ENCODE results near the gene RPL6. TPM values are rescaled to one million over a fixed set of nuclear protein-coding genes. Genes with fewer than 3 reads are reported as not detected.

The RPL6 gene
- total and polyA plus RNA-seq, 9 of the 15 experiments (the other 6 are each of a cell fraction or from before 2014, with no cell fraction given): 1,519 to 3,103 (median 2,396) TPM

DNA sequence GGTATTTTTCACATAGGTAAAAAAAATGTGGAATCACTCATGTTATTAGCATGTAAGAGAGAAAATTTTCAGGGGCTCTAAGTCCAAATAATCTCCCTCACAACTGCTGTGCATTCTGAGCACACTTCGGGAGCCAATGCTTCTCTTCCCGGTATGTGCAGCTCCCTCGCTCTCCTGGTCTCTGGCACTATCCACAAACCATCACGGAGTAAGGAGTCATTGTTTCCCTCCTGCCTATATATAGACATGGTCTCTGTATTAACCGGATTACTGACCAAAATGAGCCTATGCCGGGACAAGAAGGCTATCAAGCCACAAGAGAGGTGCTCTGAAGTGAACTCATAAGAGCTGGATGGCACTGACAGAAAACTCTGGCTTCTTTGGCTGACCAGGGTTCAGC lies 40.5 kb downstream of the RPL6 start:
- no peak for FAIRE-seq
- TF ChIP-seq, protein P1, sequence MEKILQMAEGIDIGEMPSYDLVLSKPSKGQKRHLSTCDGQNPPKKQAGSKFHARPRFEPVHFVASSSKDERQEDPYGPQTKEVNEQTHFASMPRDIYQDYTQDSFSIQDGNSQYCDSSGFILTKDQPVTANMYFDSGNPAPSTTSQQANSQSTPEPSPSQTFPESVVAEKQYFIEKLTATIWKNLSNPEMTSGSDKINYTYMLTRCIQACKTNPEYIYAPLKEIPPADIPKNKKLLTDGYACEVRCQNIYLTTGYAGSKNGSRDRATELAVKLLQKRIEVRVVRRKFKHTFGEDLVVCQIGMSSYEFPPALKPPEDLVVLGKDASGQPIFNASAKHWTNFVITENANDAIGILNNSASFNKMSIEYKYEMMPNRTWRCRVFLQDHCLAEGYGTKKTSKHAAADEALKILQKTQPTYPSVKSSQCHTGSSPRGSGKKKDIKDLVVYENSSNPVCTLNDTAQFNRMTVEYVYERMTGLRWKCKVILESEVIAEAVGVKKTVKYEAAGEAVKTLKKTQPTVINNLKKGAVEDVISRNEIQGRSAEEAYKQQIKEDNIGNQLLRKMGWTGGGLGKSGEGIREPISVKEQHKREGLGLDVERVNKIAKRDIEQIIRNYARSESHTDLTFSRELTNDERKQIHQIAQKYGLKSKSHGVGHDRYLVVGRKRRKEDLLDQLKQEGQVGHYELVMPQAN (IDR thresholded peaks at IDR 0.05; ENCODE audit: borderline replicate concordance): no peak
- TF ChIP-seq, protein P2, sequence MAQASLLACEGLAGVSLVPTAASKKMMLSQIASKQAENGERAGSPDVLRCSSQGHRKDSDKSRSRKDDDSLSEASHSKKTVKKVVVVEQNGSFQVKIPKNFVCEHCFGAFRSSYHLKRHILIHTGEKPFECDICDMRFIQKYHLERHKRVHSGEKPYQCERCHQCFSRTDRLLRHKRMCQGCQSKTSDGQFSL (CRISPR knock-in tag; IDR thresholded peaks at IDR 0.05): no peak
- TF ChIP-seq, protein P2 (tag; IDR thresholded peaks at IDR 0.05): no peak
- TF ChIP-seq SIN3A (IDR thresholded peaks at IDR 0.05; ENCODE audit: borderline replicate concordance in 2 of 2, control insufficient read depth in 1 of 2, low read depth in 2 of 2, low read length in 2 of 2): no peak
- no peak for TF ChIP-seq ZNF707 (CRISPR knock-in tag; conservative IDR thresholded peaks at IDR 0.05)
- TF ChIP-seq, protein P3, sequence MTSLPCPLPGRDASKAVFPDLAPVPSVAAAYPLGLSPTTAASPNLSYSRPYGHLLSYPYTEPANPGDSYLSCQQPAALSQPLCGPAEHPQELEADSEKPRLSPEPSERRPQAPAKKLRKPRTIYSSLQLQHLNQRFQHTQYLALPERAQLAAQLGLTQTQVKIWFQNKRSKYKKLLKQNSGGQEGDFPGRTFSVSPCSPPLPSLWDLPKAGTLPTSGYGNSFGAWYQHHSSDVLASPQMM (CRISPR knock-in tag; IDR thresholded peaks at IDR 0.05): no peak
- TF ChIP-seq SRSF7 (optimal IDR thresholded peaks at IDR 0.05; ENCODE audit: low read depth, low read length): no peak
- no peak for TF ChIP-seq ZNF76 (CRISPR knock-in tag; IDR thresholded peaks at IDR 0.05; ENCODE audit: borderline replicate concordance)
- TF ChIP-seq, protein P4, sequence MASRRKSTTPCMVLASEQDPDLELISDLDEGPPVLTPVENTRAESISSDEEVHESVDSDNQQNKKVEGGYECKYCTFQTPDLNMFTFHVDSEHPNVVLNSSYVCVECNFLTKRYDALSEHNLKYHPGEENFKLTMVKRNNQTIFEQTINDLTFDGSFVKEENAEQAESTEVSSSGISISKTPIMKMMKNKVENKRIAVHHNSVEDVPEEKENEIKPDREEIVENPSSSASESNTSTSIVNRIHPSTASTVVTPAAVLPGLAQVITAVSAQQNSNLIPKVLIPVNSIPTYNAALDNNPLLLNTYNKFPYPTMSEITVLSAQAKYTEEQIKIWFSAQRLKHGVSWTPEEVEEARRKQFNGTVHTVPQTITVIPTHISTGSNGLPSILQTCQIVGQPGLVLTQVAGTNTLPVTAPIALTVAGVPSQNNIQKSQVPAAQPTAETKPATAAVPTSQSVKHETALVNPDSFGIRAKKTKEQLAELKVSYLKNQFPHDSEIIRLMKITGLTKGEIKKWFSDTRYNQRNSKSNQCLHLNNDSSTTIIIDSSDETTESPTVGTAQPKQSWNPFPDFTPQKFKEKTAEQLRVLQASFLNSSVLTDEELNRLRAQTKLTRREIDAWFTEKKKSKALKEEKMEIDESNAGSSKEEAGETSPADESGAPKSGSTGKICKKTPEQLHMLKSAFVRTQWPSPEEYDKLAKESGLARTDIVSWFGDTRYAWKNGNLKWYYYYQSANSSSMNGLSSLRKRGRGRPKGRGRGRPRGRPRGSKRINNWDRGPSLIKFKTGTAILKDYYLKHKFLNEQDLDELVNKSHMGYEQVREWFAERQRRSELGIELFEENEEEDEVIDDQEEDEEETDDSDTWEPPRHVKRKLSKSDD (conservative IDR thresholded peaks at IDR 0.05; ENCODE audit: low read length): no peak
- TF ChIP-seq E2F3 (CRISPR knock-in tag; IDR thresholded peaks at IDR 0.05): no peak
- no peak for TF ChIP-seq GABPB1 (CRISPR knock-in tag; IDR thresholded peaks at IDR 0.05)
- no peak for TF ChIP-seq HOXB6 (CRISPR knock-in tag; IDR thresholded peaks at IDR 0.05; ENCODE audit: borderline replicate concordance)
- no peak for TF ChIP-seq SP1 (CRISPR knock-in tag; IDR thresholded peaks at IDR 0.05)
- TF ChIP-seq ZNF311 (CRISPR knock-in tag; IDR thresholded peaks at IDR 0.05): no peak
- TF ChIP-seq, protein P5, sequence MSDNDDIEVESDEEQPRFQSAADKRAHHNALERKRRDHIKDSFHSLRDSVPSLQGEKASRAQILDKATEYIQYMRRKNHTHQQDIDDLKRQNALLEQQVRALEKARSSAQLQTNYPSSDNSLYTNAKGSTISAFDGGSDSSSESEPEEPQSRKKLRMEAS (CRISPR knock-in tag; IDR thresholded peaks at IDR 0.05): no peak
- TF ChIP-seq ELF1 (tag; IDR thresholded peaks at IDR 0.05): no peak
- intact Hi-C loops (cut with micrococcal nuclease): no loop called here
- H3K4me3 ChIP-seq: no peak overlapping the region
- no peaks in the 10 kb centered on the region for H3K27me3 ChIP-seq (ENCODE audit: control insufficient read depth in 2 of 2, insufficient read depth in 2 of 2, low read length in 2 of 2)
- H3K9me1 ChIP-seq (ENCODE audit: control insufficient read depth, insufficient read depth, low read length): no peaks in the 10 kb centered on the region
- DNase-seq (ENCODE audit: extremely low read depth in 1 of 4, low spot score in 3 of 4): no peak
- ChIA-PET POLR2A (interaction anchor here (0.6 to 1.0 kb wide), 3 partner anchors 12 to 48 kb away, joined by 3 to 4 read pairs (median 3); no protein-coding TSS in a partner anchor), CTCF (ENCODE audit: low intra/inter-chr PET ratio) (no interaction called here)
- H3K9ac ChIP-seq (ENCODE audit: insufficient read depth in 1 of 2, low read depth in 2 of 2, low read length in 2 of 2): no peak overlapping the region
- no TSS peak for BruUV-seq (replicated peaks)
- H4K20me1 ChIP-seq (replicated peaks; ENCODE audit: control insufficient read depth, insufficient read depth, low read length): no peaks in the 10 kb centered on the region
- in situ Hi-C loops (cut with MboI): no loop called here
- H3K79me2 ChIP-seq (ENCODE audit: control insufficient read depth, insufficient read depth, low read length): peaks cover 82% of the 10 kb centered on the region
- no peak overlapping the region for H2AFZ ChIP-seq (ENCODE audit: low read depth, low read length)
- no peak for ATAC-seq
- no peak overlapping the region for H3K4me2 ChIP-seq (ENCODE audit: insufficient read depth, low read length)
- 77% methylated on average over 6 of the region's 6 CpGs for WGBS (ENCODE audit: insufficient coverage, low coverage, missing lambda C conversion rate)
- peaks cover 18 to 28% of the 10 kb centered on the region in 2 experiments for H3K4me1 ChIP-seq (replicated peaks in 1 of 2; ENCODE audit: control insufficient read depth in 2 of 2, insufficient read depth in 2 of 2, low read length in 2 of 2)
- H3K36me3 ChIP-seq (ENCODE audit: control insufficient read depth, insufficient read depth, low read length): no peaks in the 10 kb centered on the region
- H3K9me3 ChIP-seq (replicated peaks; ENCODE audit: control insufficient read depth, insufficient read depth, low read depth, low read length): no peaks in the 10 kb centered on the region
- no peak overlapping the region for H3K27ac ChIP-seq (ENCODE audit: extremely low read depth, low read depth, low read length)

Data from K562 (cell line).